ENCODE results near the gene C1orf232.

Gene C1orf232

GRCh38 chr1:26155370-26156284, 13.1 kb downstream of the C1orf232 start:
- no peak for DNase-seq

- DNase-seq = no peak
Observed at GRCh38 chr1:26154750-26155149, 14.0 kb downstream of the C1orf232 start.

GRCh38 chr1:26153966-26154532, 14.7 kb downstream of the C1orf232 start:
- DNase-seq = no peak

- no peak for DNase-seq
Observed at GRCh38 chr1:26148887-26149286, 19.9 kb downstream of the C1orf232 start.

- no peak for DNase-seq
Observed at GRCh38 chr1:26145960-26146294, 22.8 kb downstream of the C1orf232 start.

- peak; percentile 62 for DNase-seq
Observed at GRCh38 chr1:26145041-26145959, 23.5 kb downstream of the C1orf232 start.

- DNase-seq = no peak
Observed at GRCh38 chr1:26142159-26142558, 26.6 kb downstream of the C1orf232 start.

GRCh38 chr1:26138974-26139558, 29.7 kb downstream of the C1orf232 start:
- DNase-seq = no peak

GRCh38 chr1:26134466-26134865, 34.3 kb downstream of the C1orf232 start:
- no peak for DNase-seq

- DNase-seq = no peak
Observed at GRCh38 chr1:26132834-26133167, 36.0 kb downstream of the C1orf232 start.

- no peak for DNase-seq
Observed at GRCh38 chr1:26132128-26132833, 36.5 kb downstream of the C1orf232 start.

GRCh38 chr1:26130695-26131094, 38.1 kb downstream of the C1orf232 start:
- no peak for DNase-seq

- no peak for DNase-seq
Observed at GRCh38 chr1:26129778-26130177, 39.0 kb downstream of the C1orf232 start.

- DNase-seq = no peak
Observed at GRCh38 chr1:26127235-26128163, 41.3 kb downstream of the C1orf232 start.

GRCh38 chr1:26126321-26127084, 42.3 kb downstream of the C1orf232 start:
- DNase-seq = peak; percentile 24

- no peak for DNase-seq
Observed at GRCh38 chr1:26125946-26126320, 42.8 kb downstream of the C1orf232 start.

GRCh38 chr1:26125382-26125781, 43.4 kb downstream of the C1orf232 start:
- no peak for DNase-seq

- DNase-seq = no peak
Observed at GRCh38 chr1:26124418-26125331, 44.1 kb downstream of the C1orf232 start.

Data from activated CD4-positive, alpha-beta T cell treated with anti-CD3 and anti-CD28 coated beads for 1 hour (primary cell).